BJ (cell line): ENCODE measurements around the gene EXD3. TPM values are rescaled to one million over a fixed set of nuclear protein-coding genes. Genes with fewer than 3 reads are reported as not detected.

Source experiments
- CTCF ChIA-PET: fragments of 350-600 bp; formaldehyde crosslinking; extraction: SDS; loops from one replicate; lab custom pipeline; 2021; ENCODE audit warnings: antibody characterized with exemption, inconsistent platforms; lab: Yijun Ruan, JAX
- POLR2A ChIA-PET: fragments of 300-600 bp; sonication (Branson Sonifier 250); formaldehyde crosslinking; extraction: SDS; loops from one replicate; lab custom pipeline; 2021; ENCODE audit warnings: antibody characterized with exemption; lab: Charles Lee
- DNase-seq: peaks from one replicate; pipeline ENCODE4 v3.0.0-alpha.2; 2011; ENCODE audit warnings: low read depth
- H3K27me3 ChIP-seq: 2 replicates; pipeline ENCODE4 v1.6.0; 2011; ENCODE audit warnings: low read length; ENCODE audit not compliant: control insufficient read depth, insufficient read depth
- H3K36me3 ChIP-seq: 2 replicates; pipeline ENCODE4 v1.5.1; 2011; ENCODE audit warnings: low read length; ENCODE audit not compliant: control insufficient read depth, insufficient read depth
- H3K4me3 ChIP-seq: 2 replicates; pipeline ENCODE4 v1.5.1; 2011; ENCODE audit warnings: low read depth, mild to moderate bottlenecking, control low read depth, low read length
- CTCF ChIP-seq: IDR thresholded peaks from 2 replicates; pipeline ENCODE4 v1.5.1; 2011; ENCODE audit warnings: low read depth, mild to moderate bottlenecking, control low read depth, inconsistent platforms, low read length, moderate library complexity; ENCODE audit not compliant: insufficient read depth
- polyA plus RNA-seq: library from polyadenylated mRNA; depleted of rRNA; stranded (reverse); fragments of >200 nt; gene quantifications from 2 replicates; pipeline ENCODE4 v1.2.3, GENCODE V29; 2011

The EXD3 gene
- polyA plus RNA-seq, 1 experiment, result 5.4 TPM

- no peaks in the 10 kb centered on the region for H3K36me3 ChIP-seq
- H3K4me3 ChIP-seq, result no peak overlapping the region
- no peak for TF ChIP-seq CTCF
- no peaks in the 10 kb centered on the region for H3K27me3 ChIP-seq
- DNase-seq, result no peak
- ChIA-PET POLR2A (no interaction called here), CTCF (interaction anchor here (1.1 to 2.3 kb wide), 3 partner anchors 10 to 146 kb away, joined by 3 to 12 read pairs (median 7); partner anchors contain the start of genes EXD3 and NOXA1)
These were observed 11.0 kb upstream of the EXD3 start for GRCh38 chr9:137433916-137434431.

- Histone ChIP-seq H3K36me3 (no peaks in the 10 kb centered on the region), H3K4me3 (no peak overlapping the region), H3K27me3 (no peaks in the 10 kb centered on the region)
- DNase-seq, result no peak
- ChIA-PET CTCF (interaction anchor here (1.1 to 2.3 kb wide), 3 partner anchors 10 to 146 kb away, joined by 3 to 12 read pairs (median 7); partner anchors contain the start of genes EXD3 and NOXA1), POLR2A (no interaction called here)
- no peak for TF ChIP-seq CTCF
These were observed 10.5 kb upstream of the EXD3 start for GRCh38 chr9:137433349-137433915.

GRCh38 chr9:137432687-137433348 lies 9.9 kb upstream of the EXD3 start:
- Histone ChIP-seq H3K27me3 (no peaks in the 10 kb centered on the region), H3K4me3 (no peak overlapping the region), H3K36me3 (no peaks in the 10 kb centered on the region)
- no peak for DNase-seq
- no peak for TF ChIP-seq CTCF
- ChIA-PET CTCF (interaction anchor here (1.1 to 2.3 kb wide), 3 partner anchors 9 to 178 kb away, joined by 3 to 12 read pairs (median 7); partner anchors contain the start of genes EXD3, NELFB and NOXA1), POLR2A (no interaction called here)

- DNase-seq, result no peak
- ChIA-PET CTCF (interaction anchor here (1.8 to 2.1 kb wide), 2 partner anchors 8 to 15 kb away, joined by 6 to 8 read pairs; partner anchors contain the start of genes EXD3 and NOXA1), POLR2A (no interaction called here)
- no peaks in the 10 kb centered on the region for H3K36me3 ChIP-seq
- no peaks in the 10 kb centered on the region for H3K27me3 ChIP-seq
- H3K4me3 ChIP-seq, result no peak overlapping the region
- no peak for TF ChIP-seq CTCF
These were observed 8.5 kb upstream of the EXD3 start for GRCh38 chr9:137431416-137431931.
